HepG2 (cell line): ENCODE data around the gene MSTN. TPM values are rescaled to one million over a fixed set of nuclear protein-coding genes. Genes with fewer than 3 reads are reported as not detected.

ENCODE experiments used
- ATAC-seq: fragments of 200-7000 bp; cut with Tn5 transposase; 3 replicates; pipeline ENCODE4 v1.9.1; 2020; ENCODE audit warnings: mild to moderate bottlenecking, moderate library complexity
- BruUV-seq: library from RNA; stranded (reverse); fragments of 400-500 nt; replicated peaks from 2 replicates; lab custom pipeline; 2021; lab: Mats Ljungman, UMichigan
- CTCF ChIA-PET: fragments of 300-600 bp; formaldehyde crosslinking; extraction: SDS; loops from one replicate; lab custom pipeline; 2021; ENCODE audit warnings: low total read pairs, inconsistent platforms, low intra/inter-chr PET ratio; lab: Yijun Ruan, JAX
- POLR2A ChIA-PET: fragments of 350-600 bp; sonication (Branson Sonifier 250); formaldehyde crosslinking; loops from one replicate; lab custom pipeline; 2020; ENCODE audit warnings: antibody characterized with exemption, inconsistent platforms; lab: Yijun Ruan, JAX
- DNase-seq: peaks from one replicate; pipeline ENCODE4 v3.0.0-alpha.2; 2015; ENCODE audit warnings: low spot score
- FAIRE-seq: peaks from 3 replicates; lab custom pipeline; 2011; peaks lifted over from hg19 to GRCh38; lab: Jason Lieb, UNC
- H2AFZ ChIP-seq: one replicate; pipeline ENCODE4 v1.6.1; 2011; ENCODE audit warnings: low read length, inconsistent platforms
- H3K27ac ChIP-seq: fragments of 300-600 bp; 3 replicates; pipeline ENCODE4 v1.8.0; 2011; ENCODE audit warnings: mixed run types, mild to moderate bottlenecking, mixed read lengths, low read length, inconsistent platforms; ENCODE audit not compliant: insufficient read depth; ENCODE audit errors: extremely low read length
- H3K27me3 ChIP-seq, 2 experiments: fragments of 200-600 bp in 1 of 2; 2 replicates in 1 of 2; 3 replicates in 1 of 2; pipeline versions ENCODE4 v1.6.0 to v1.8.0; 2011; ENCODE audit warnings: low read length in 2 of 2, mild to moderate bottlenecking in 2 of 2, moderate library complexity in 2 of 2, inconsistent platforms in 1 of 2; ENCODE audit not compliant: insufficient read depth in 2 of 2, control insufficient read depth in 1 of 2
- H3K36me3 ChIP-seq, 2 experiments: fragments of 200-600 bp in 1 of 2; replicated peaks in 1 of 2; 2 replicates in 1 of 2; 3 replicates in 1 of 2; pipeline versions ENCODE4 v1.5.1 to v1.8.0; 2011; ENCODE audit warnings: low read length in 2 of 2, inconsistent platforms in 1 of 2; ENCODE audit not compliant: insufficient read depth in 2 of 2, control insufficient read depth in 1 of 2
- H3K4me1 ChIP-seq: 2 replicates; pipeline ENCODE4 v1.5.1; 2012; ENCODE audit warnings: low read length, inconsistent platforms; ENCODE audit not compliant: insufficient read depth
- H3K4me2 ChIP-seq: 2 replicates; pipeline ENCODE4 v1.6.0; 2011; ENCODE audit warnings: low read depth, low read length, inconsistent platforms
- H3K4me3 ChIP-seq, 3 experiments: fragments of 200-600 bp in 1 of 3; sonication (generic), shearing (Covaris generic) in 1 of 3; replicated peaks in 1 of 3; 2 replicates each; pipeline ENCODE4 v1.5.1; 2011 to 2016; ENCODE audit warnings: low read length in 3 of 3, inconsistent platforms in 2 of 3, low read depth in 2 of 3, mild to moderate bottlenecking in 2 of 3, control low read depth in 1 of 3, mixed read lengths in 1 of 3; ENCODE audit not compliant: insufficient read depth in 1 of 3
- H3K79me2 ChIP-seq: one replicate; pipeline ENCODE4 v1.6.1; 2011; ENCODE audit warnings: low read length, inconsistent platforms; ENCODE audit not compliant: insufficient read depth
- H3K9ac ChIP-seq: 2 replicates; pipeline ENCODE4 v1.6.0; 2011; ENCODE audit warnings: mild to moderate bottlenecking, low read depth, low read length, inconsistent platforms; ENCODE audit not compliant: insufficient read depth
- H3K9me3 ChIP-seq: 2 replicates; pipeline ENCODE4 v1.5.1; 2012; ENCODE audit warnings: mild to moderate bottlenecking, low read length
- H4K20me1 ChIP-seq: 2 replicates; pipeline ENCODE4 v1.6.0; 2011; ENCODE audit warnings: inconsistent platforms, mild to moderate bottlenecking, low read length, moderate library complexity; ENCODE audit not compliant: insufficient read depth
- DZIP1 ChIP-seq: sonication (generic); formaldehyde crosslinking; IDR thresholded peaks from 2 replicates; pipeline ENCODE4 v1.5.0; 2020; ENCODE audit warnings: mild to moderate bottlenecking, missing genetic modification reagents
- HNF1B ChIP-seq: sonication (generic); formaldehyde crosslinking; IDR thresholded peaks from 2 replicates; pipeline ENCODE4 v1.5.1; 2020; ENCODE audit warnings: mild to moderate bottlenecking, moderate library complexity, missing genetic modification reagents
- KAT7 ChIP-seq: IDR thresholded peaks from 2 replicates; pipeline ENCODE4 v1.6.1; 2018; ENCODE audit warnings: borderline replicate concordance, missing compliant biosample characterization
- KAT8 ChIP-seq: IDR thresholded peaks from 2 replicates; pipeline ENCODE4 v1.6.1; 2016; ENCODE audit warnings: missing genetic modification reagents, missing compliant biosample characterization
- KLF16 ChIP-seq, 2 experiments: sonication (generic) in 1 of 2; formaldehyde crosslinking in 1 of 2; IDR thresholded peaks; 2 replicates each; pipeline versions ENCODE4 v1.6.1 to v1.8.0; 2016 to 2023; ENCODE audit warnings: missing genetic modification reagents in 2 of 2, missing compliant biosample characterization in 1 of 2
- RXRB ChIP-seq: IDR thresholded peaks from 2 replicates; pipeline ENCODE4 v1.6.1; 2016; ENCODE audit warnings: borderline replicate concordance, missing genetic modification reagents, missing compliant biosample characterization
- SIX1 ChIP-seq: sonication (generic); formaldehyde crosslinking; IDR thresholded peaks from 2 replicates; pipeline ENCODE4 v1.4.0; 2020; ENCODE audit warnings: missing genetic modification reagents, borderline replicate concordance
- SMAD3 ChIP-seq: sonication (generic); formaldehyde crosslinking; IDR thresholded peaks from 2 replicates; pipeline ENCODE4 v1.4.0; 2020; ENCODE audit warnings: missing genetic modification reagents
- SNRNP70 ChIP-seq: fragments of 200-400 bp; formaldehyde crosslinking; IDR thresholded peaks from 2 replicates; pipeline ENCODE4 v1.6.1; 2017; ENCODE audit warnings: mild to moderate bottlenecking, low read depth, low read length, moderate library complexity
- SRF ChIP-seq: IDR thresholded peaks from 2 replicates; pipeline ENCODE4 v1.6.1; 2011; ENCODE audit warnings: mild to moderate bottlenecking, low read depth, low read length, moderate library complexity
- TFE3 ChIP-seq: IDR thresholded peaks from 2 replicates; pipeline ENCODE4 v1.6.1; 2016
- TP53 ChIP-seq: sonication (generic); formaldehyde crosslinking; conservative IDR thresholded peaks from 2 replicates; pipeline ENCODE4 v1.4.0; 2020; ENCODE audit warnings: missing genetic modification reagents
- ZC3H4 ChIP-seq: sonication (generic); formaldehyde crosslinking; IDR thresholded peaks from 2 replicates; pipeline ENCODE4 v1.4.0; 2020; ENCODE audit warnings: missing genetic modification reagents, borderline replicate concordance
- ZNF543 ChIP-seq: sonication (generic); formaldehyde crosslinking; IDR thresholded peaks from 2 replicates; pipeline ENCODE4 v1.4.0; 2020; ENCODE audit warnings: mild to moderate bottlenecking, missing genetic modification reagents
- ZNF660 ChIP-seq: sonication (generic); formaldehyde crosslinking; IDR thresholded peaks from 2 replicates; pipeline ENCODE4 v1.5.1; 2020; ENCODE audit warnings: mild to moderate bottlenecking, low read depth, missing genetic modification reagents, borderline replicate concordance
- ZNF678 ChIP-seq: sonication (generic); formaldehyde crosslinking; IDR thresholded peaks from 2 replicates; pipeline ENCODE4 v1.4.0; 2020; ENCODE audit warnings: mild to moderate bottlenecking, missing genetic modification reagents
- ZNF720 ChIP-seq: sonication (generic); formaldehyde crosslinking; IDR thresholded peaks from 2 replicates; pipeline ENCODE4 v1.4.0; 2020; ENCODE audit warnings: missing genetic modification reagents
- ZNF780A ChIP-seq: sonication (generic); formaldehyde crosslinking; IDR thresholded peaks from 2 replicates; pipeline ENCODE4 v1.8.0; 2022; ENCODE audit warnings: mild to moderate bottlenecking, missing genetic modification reagents, moderate library complexity
- WGBS: methylation state at CpG from one replicate; pipeline ENCODE4 v1.1.6; 2017; ENCODE audit warnings: low lambda C conversion rate; 5-methylcytosine and 5-hydroxymethylcytosine counted together
- in situ Hi-C: cut with HindIII; loops from 2 replicates; pipeline ENCODE4 v1.10.0; 2017; ENCODE audit warnings: low pct_unique_long_range_greater_than_20kb; ENCODE audit not compliant: extremely low pct_ligation_motif_present
- intact Hi-C: fragments of 100-400 bp; cut with micrococcal nuclease; formaldehyde crosslinking; loops from one replicate; pipeline ENCODE4 v1.10.0; 2022; ENCODE audit not compliant: unreplicated experiment
- polyA plus RNA-seq, 8 experiments: library from polyadenylated mRNA; depleted of rRNA in 3 of 8; stranded (reverse) in 7 of 8; unstranded in 1 of 8; fragments of >200 nt; fragmentation: Illumina TruSeq in 4 of 8; extraction: Trizol in 4 of 8; gene quantifications; 2 replicates each; pipeline versions ENCODE4 v1.2.1 to v1.2.3, GENCODE V29; 2011 to 2016; ENCODE audit warnings: low read depth in 4 of 8, missing spikeins in 1 of 8, mixed read lengths in 1 of 8; ENCODE audit not compliant: insufficient read depth in 1 of 8
- total RNA-seq, 5 experiments: library from RNA; depleted of rRNA; stranded (reverse); fragments of >200 nt; fragmentation: Illumina TruSeq; extraction: Trizol; gene quantifications; 2 replicates each; pipeline ENCODE4 v1.2.3, GENCODE V29; 2016; ENCODE audit warnings: low read depth in 1 of 5

The MSTN gene
- total and polyA plus RNA-seq, 2 of the 13 experiments (the other 11 are each of a cell fraction or from before 2014, with no cell fraction given) = 0.04 TPM; not detected in 1

DNA sequence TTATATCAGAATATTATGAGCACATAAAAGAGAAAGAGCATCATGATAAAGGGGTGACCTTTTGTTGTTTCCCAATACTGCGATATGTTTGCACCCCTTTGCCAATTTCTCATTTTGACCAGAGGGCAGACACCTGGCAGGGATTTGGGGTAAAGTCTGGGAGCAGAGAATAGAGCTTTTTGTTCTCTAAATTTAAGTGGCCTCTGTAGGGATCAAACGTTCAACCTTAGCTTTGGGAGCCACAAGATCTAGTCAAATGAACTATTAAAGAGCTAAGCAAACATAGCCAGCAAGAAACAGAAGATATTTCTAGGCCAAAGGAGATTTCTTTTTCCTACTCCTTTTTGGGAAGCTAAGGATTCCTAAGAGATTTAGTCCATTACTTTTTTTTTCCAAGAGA is 1.1 kb upstream of the MSTN start:
- Histone ChIP-seq H4K20me1 (no peaks in the 10 kb centered on the region), H3K36me3 (no peaks in the 10 kb centered on the region), H2AFZ (no peak overlapping the region), H3K79me2 (no peaks in the 10 kb centered on the region), H3K9me3 (no peaks in the 10 kb centered on the region), H3K4me1 (no peaks in the 10 kb centered on the region), H3K4me3 (no peak overlapping the region), H3K4me2 (no peak overlapping the region), H3K27me3 (no peaks in the 10 kb centered on the region), H3K27ac (no peak overlapping the region), H3K9ac (no peak overlapping the region)
- in situ Hi-C loops (loop anchor here (10.0 to 25.0 kb wide), 3 partner anchors 259 to 401 kb away; partner anchors contain the start of genes ANKAR and ASNSD1), intact Hi-C loops (no loop called here)
- ATAC-seq (no peak), DNase-seq (no peak), FAIRE-seq (no peak)
- TF ChIP-seq HNF1B (no peak), SMAD3 (CRISPR knock-in tag) (no peak), SRF (no peak), TFE3 (no peak), KAT8 (CRISPR knock-in tag) (no peak), ZNF780A (CRISPR knock-in tag) (no peak), KLF16 (CRISPR knock-in tag; IDR thresholded peaks at IDR 0.05) (no peak), SIX1 (CRISPR knock-in tag) (no peak), ZNF720 (no peak), DZIP1 (CRISPR knock-in tag) (no peak), ZNF660 (CRISPR knock-in tag) (no peak), ZC3H4 (CRISPR knock-in tag) (no peak), ZNF678 (CRISPR knock-in tag) (no peak), ZNF543 (CRISPR knock-in tag) (no peak), SNRNP70 (no peak), RXRB (CRISPR knock-in tag) (no peak), TP53 (CRISPR knock-in tag) (no peak), KAT7 (no peak)
- 0% methylated on average over 2 of the region's 2 CpGs for WGBS
- no TSS peak for BruUV-seq
- ChIA-PET POLR2A (no interaction called here), CTCF (no interaction called here)
